A673 (cell line): ENCODE data around the gene RAB21. TPM values are rescaled to one million over a fixed set of nuclear protein-coding genes. Genes with fewer than 3 reads are reported as not detected.
A peak's percentile ranks its signal among the peaks of the same experiment; 100 is the strongest.

ENCODE experiments used
- BruUV-seq: library from RNA; stranded (reverse); fragments of 400-500 nt; replicated peaks from 2 replicates; lab custom pipeline; 2021; lab: Mats Ljungman, UMichigan
- CTCF ChIA-PET: fragments of 300-600 bp; sonication (Branson Sonifier 250); formaldehyde crosslinking; loops from one replicate; lab custom pipeline; 2022; ENCODE audit warnings: antibody characterized with exemption; lab: Charles Lee
- POLR2A ChIA-PET: fragments of 300-600 bp; sonication (Branson Sonifier 250); formaldehyde crosslinking; loops from one replicate; lab custom pipeline; 2022; ENCODE audit warnings: antibody characterized with exemption; ENCODE audit not compliant: low non-redundant PET; lab: Charles Lee
- DNase-seq: peaks from one replicate; pipeline ENCODE4 v3.0.0-alpha.2; 2015; ENCODE audit warnings: low spot score
- H3K27ac ChIP-seq: fragments of 200-600 bp; sonication (generic); 2 replicates; pipeline ENCODE4 v1.5.1; 2016; ENCODE audit warnings: mixed run types, low read depth, mild to moderate bottlenecking, mixed read lengths, antibody characterized with exemption, low read length; ENCODE audit not compliant: poor library complexity, severe bottlenecking
- H3K27me3 ChIP-seq: fragments of 200-600 bp; sonication (generic); replicated peaks from 2 replicates; pipeline ENCODE4 v1.6.1; 2017; ENCODE audit warnings: mixed run types, low read depth, mild to moderate bottlenecking, mixed read lengths, antibody characterized with exemption, low read length; ENCODE audit not compliant: insufficient read depth, poor library complexity
- H3K36me3 ChIP-seq: fragments of 200-600 bp; sonication (generic); 2 replicates; pipeline ENCODE4 v1.6.1; 2016; ENCODE audit warnings: mixed run types, mild to moderate bottlenecking, mixed read lengths, antibody characterized with exemption, low read length; ENCODE audit not compliant: insufficient read depth, poor library complexity, severe bottlenecking
- H3K4me1 ChIP-seq: fragments of 200-600 bp; sonication (generic); 2 replicates; pipeline ENCODE4 v1.6.1; 2017; ENCODE audit warnings: mixed run types, mild to moderate bottlenecking, mixed read lengths, antibody characterized with exemption, low read length; ENCODE audit not compliant: insufficient read depth, poor library complexity, severe bottlenecking
- H3K4me3 ChIP-seq: fragments of 200-600 bp; sonication (generic); 2 replicates; pipeline ENCODE4 v1.5.1; 2016; ENCODE audit warnings: low read depth, mixed run types, mild to moderate bottlenecking, mixed read lengths, low read length; ENCODE audit not compliant: poor library complexity, severe bottlenecking
- H3K9me3 ChIP-seq: fragments of 200-600 bp; sonication (generic); 2 replicates; pipeline ENCODE4 v1.6.1; 2016; ENCODE audit warnings: mixed run types, low read depth, mild to moderate bottlenecking, mixed read lengths, antibody characterized with exemption, low read length; ENCODE audit not compliant: poor library complexity, severe bottlenecking
- CTCF ChIP-seq: fragments of 300-800, 200-600 bp; sonication (generic); conservative IDR thresholded peaks from 2 replicates; pipeline ENCODE4 v1.5.1; 2017; ENCODE audit warnings: low read depth, mild to moderate bottlenecking, antibody characterized with exemption, low read length, moderate library complexity, mixed read lengths
- EZH2 ChIP-seq: fragments of 200-600 bp; sonication (generic); IDR thresholded peaks from 2 replicates; pipeline ENCODE4 v1.6.1; 2017; ENCODE audit warnings: borderline replicate concordance, low read depth, mild to moderate bottlenecking, mixed read lengths, antibody characterized with exemption, low read length; ENCODE audit not compliant: poor library complexity, severe bottlenecking
- intact Hi-C: fragments of 100-400 bp; cut with micrococcal nuclease; formaldehyde crosslinking; loops from one replicate; pipeline ENCODE4 v1.10.0; 2022; ENCODE audit not compliant: unreplicated experiment
- total RNA-seq: library from RNA; stranded (reverse); gene quantifications from 2 replicates; pipeline ENCODE4 v1.2.3, GENCODE V29; 2021

The RAB21 gene
- total RNA-seq, 1 experiment from 2014 or later, result 109 TPM

GRCh38 chr12:71791473-71792150, 36.9 kb downstream of the RAB21 start:
- ChIA-PET POLR2A (no interaction called here), CTCF (interaction anchor here (0.6 kb wide), 1 partner anchor 105 kb away, joined by 4 read pairs; no protein-coding TSS in a partner anchor)
- no peak for DNase-seq
- Histone ChIP-seq H3K9me3 (no peaks in the 10 kb centered on the region), H3K4me3 (no peak overlapping the region), H3K27ac (no peak overlapping the region), H3K36me3 (peaks cover 6% of the 10 kb centered on the region), H3K27me3 (no peaks in the 10 kb centered on the region), H3K4me1 (peaks cover 37% of the 10 kb centered on the region)
- TF ChIP-seq CTCF (no peak), EZH2 (no peak)
- intact Hi-C loops, result no loop called here
- no TSS peak for BruUV-seq

GRCh38 chr12:71792599-71792998, 37.9 kb downstream of the RAB21 start:
- no peak overlapping the region for H3K27ac ChIP-seq
- ChIA-PET CTCF (no interaction called here), POLR2A (no interaction called here)
- H3K4me3 ChIP-seq, result no peak overlapping the region
- peaks cover 36% of the 10 kb centered on the region for H3K4me1 ChIP-seq
- TF ChIP-seq CTCF (no peak), EZH2 (no peak)
- no peaks in the 10 kb centered on the region for H3K9me3 ChIP-seq
- no peak for DNase-seq
- no TSS peak for BruUV-seq
- intact Hi-C loops, result no loop called here
- peaks cover 3% of the 10 kb centered on the region for H3K36me3 ChIP-seq
- no peaks in the 10 kb centered on the region for H3K27me3 ChIP-seq

- TF ChIP-seq EZH2, result no peak
- TF ChIP-seq CTCF, result no peak
- H3K27me3 ChIP-seq, result no peaks in the 10 kb centered on the region
- intact Hi-C loops, result loop anchor here (5.0 kb wide), 1 partner anchor 81 kb away; no protein-coding TSS in a partner anchor
- H3K4me1 ChIP-seq, result peaks cover 52% of the 10 kb centered on the region
- peak overlapping the region; percentile 56 for H3K27ac ChIP-seq
- peak; percentile 76 for DNase-seq
- H3K9me3 ChIP-seq, result peaks cover 6% of the 10 kb centered on the region
- BruUV-seq, result no TSS peak
- no peak overlapping the region for H3K4me3 ChIP-seq
- POLR2A ChIA-PET, result no interaction called here
- H3K36me3 ChIP-seq, result no peaks in the 10 kb centered on the region
- CTCF ChIA-PET, result interaction anchor here (0.6 kb wide), 1 partner anchor 82 kb away, joined by 5 read pairs; no protein-coding TSS in a partner anchor
Observed at GRCh38 chr12:71795901-71796300, 41.2 kb downstream of the RAB21 start.
